ENCODE data around the gene TSPAN4.

Gene TSPAN4

DNA sequence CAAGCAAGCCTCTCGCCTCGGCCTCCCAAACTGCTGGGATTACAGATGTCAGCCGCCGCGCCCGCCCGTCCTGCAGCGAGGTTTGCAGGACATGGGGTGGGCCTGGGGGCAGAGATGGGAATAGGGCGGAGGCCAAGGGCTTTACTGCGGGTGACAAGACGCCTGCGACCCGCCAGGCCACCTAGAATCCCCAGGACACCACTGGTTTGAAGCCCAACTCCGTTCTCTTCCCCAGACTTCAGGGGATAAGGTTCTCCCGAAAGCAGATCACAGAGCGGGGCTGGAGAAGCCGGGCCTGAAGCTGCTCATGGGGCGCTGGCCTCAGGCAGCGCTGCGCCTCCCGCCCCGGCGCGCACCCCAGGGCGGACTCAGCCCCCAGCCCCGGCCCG, 677 bp upstream of the TSPAN4 start:
- FAIRE-seq (no peak), DNase-seq (ENCODE audit: insufficient read length, low spot score) (no peak)

GRCh38 chr11:843086-843734, 558 bp downstream of the TSPAN4 start:
- FAIRE-seq (no peak), DNase-seq (ENCODE audit: insufficient read length, low spot score) (no peak)
- TF ChIP-seq POLR2A (IDR thresholded peaks at IDR 0.05; ENCODE audit: low read depth, low read length): no peak

More for the DNA sequence above, 677 bp upstream of the TSPAN4 start:
- TF ChIP-seq POLR2A (IDR thresholded peaks at IDR 0.05; ENCODE audit: low read depth, low read length): no peak

DNA sequence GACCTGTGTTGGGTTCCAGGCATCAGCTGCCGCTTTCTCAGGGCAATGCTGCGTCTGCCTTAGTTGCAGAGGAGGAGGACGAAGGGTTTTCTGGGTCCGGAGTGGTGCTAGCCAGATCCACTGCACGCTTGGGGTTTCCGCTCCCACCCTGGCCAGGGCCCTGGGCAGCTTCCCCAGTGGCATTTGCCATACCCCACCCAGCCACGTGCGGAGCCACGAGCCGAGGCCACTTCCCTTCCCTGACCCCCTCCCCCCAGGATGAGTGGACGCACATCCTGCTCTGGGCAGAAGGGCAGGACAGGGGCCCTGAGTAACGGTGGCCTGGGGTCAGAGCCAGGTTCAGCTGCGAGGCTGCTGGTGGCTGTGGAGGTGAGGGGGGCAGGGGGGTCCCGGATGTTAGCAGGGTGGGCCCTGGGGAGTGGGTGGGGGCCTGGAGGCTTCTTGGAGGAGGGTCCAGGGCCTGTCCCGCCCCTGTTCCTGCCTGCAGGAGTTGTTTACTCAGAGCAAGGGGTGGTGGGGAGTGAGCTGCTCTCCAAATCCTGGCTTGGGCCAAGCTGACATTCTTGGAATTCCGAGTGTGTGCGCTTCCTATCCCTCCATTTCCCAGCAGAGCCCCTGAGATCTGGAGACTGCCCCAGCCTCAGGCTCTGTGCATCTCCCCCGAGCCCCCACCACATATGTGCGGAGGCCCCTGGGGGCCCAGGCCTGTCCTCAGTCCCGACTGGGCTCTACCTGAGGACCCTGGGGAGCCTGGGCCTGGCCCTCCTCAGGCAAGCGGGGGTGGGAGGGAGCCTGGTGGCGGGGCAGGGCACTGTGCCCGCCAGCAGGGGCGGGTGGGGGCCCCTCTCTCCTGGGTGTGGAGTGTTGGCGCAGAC, 1.4 kb downstream of the TSPAN4 start:
- DNase-seq (ENCODE audit: insufficient read length, low spot score) (peak; percentile 95), FAIRE-seq (no peak)
- peak; percentile 70 for TF ChIP-seq POLR2A (IDR thresholded peaks at IDR 0.05; ENCODE audit: low read depth, low read length)

DNA sequence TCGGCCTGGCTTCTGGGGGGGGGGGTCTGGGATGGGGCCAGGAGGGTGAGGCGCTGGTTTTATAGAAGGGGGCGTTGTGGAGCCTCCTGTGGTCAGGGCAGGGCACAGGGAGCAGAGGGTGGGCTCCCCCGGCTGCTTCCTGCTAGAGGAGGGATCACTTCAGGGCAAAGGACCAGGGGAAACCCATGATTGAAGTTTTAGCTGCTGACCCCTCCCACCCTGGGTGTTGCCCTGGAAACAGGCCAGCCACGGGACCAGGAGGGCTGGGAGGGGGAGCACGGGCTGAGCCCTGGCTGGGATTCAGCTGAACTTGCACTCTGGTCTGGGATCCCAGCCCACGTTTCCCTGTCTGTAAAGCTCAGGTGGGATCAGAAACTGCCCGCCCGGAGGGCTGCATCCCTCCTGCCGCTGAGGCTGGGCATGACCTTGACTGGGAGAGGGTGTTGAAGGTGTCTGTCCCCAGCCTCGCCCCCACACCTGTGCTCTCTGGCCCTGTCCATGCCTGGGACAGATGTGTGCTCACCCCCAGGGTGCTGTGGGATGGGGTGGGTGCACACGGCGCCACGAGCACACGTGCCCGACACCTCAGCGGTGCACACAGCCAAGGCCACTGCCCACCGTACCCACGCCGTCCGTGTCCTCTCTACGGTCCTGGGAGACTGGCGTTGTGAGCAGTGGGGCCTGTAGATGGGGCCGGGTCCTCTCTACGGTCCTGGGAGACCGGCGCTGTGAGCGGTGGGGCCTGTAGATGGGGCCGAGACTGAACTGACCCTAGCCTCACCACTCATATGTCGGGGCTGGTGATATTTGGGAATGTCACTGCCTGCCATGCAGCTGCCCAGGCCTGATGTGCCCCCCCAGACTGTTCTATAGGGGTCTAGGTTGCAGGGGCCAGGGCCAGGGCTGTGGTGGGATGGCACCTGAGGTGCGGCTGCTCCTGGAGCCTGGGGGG, 2.3 kb downstream of the TSPAN4 start:
- FAIRE-seq (no peak), DNase-seq (ENCODE audit: insufficient read length, low spot score) (peak; percentile 88)
- TF ChIP-seq POLR2A (IDR thresholded peaks at IDR 0.05; ENCODE audit: low read depth, low read length): no peak

DNA sequence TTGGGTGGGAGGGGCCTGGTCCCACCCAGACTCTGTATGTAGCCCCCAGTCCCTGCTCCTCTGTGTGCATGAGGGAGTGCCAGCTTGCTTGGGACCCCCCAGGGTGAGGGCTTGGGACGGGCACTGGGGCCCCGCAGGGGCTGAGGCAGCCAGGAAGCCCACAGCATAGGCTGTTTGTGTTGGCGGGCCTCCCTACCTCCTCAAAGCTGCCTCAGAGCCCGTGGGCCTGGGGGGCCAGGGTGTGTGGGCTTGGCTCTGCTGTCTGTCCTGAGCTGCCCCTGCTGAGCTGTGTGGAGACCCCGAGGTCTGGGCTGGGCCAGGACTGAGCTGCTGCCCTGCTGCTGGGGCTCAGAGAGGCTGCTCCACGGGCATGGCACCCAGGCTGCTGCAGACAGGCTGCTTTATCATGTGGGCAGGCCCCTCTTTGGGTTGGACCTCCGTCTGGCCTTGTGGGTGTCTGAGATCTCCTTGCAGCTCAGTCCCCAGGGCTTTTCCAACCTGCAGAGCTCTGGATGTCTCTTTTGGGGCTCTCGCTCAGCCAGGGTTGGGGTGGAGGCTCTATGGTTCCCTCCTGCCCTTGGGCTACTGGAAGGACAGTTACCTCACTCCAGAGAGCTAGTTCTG, 3.3 kb downstream of the TSPAN4 start:
- DNase-seq (ENCODE audit: insufficient read length, low spot score) (no peak), FAIRE-seq (no peak)
- TF ChIP-seq POLR2A (IDR thresholded peaks at IDR 0.05; ENCODE audit: low read depth, low read length): no peak

DNA sequence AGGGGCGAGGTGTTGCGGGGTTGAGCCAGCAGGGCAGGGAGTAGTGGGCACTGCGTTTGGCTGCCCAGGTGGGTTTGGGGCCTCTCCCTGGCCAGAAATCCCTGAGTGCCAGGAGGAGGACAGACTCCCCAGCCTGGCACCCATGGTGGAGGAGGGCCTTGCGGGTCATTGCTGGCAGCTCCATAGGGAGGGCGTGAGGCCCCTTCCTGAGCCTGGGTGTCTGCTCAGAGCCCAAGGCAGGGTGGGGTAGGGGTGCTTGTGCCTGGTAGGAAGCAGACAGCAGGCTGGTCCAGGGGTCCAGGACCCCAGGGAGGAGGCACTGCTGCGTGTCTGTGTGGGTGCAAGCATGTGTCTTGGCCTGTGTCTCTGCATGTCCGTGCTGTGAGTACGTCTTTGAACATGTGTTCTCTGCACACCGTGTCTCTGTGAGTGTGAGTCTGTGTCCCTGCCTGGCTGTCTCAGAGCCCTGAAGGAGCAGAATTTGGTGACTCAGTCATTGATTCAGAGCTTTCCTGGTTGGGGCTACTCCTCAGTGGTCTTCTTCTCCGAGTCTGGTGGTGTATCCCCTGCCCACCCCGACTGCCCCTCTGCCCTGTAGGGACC, 3.9 kb downstream of the TSPAN4 start:
- FAIRE-seq (no peak), DNase-seq (ENCODE audit: insufficient read length, low spot score) (peak; percentile 69)
- TF ChIP-seq POLR2A (IDR thresholded peaks at IDR 0.05; ENCODE audit: low read depth, low read length): no peak

DNA sequence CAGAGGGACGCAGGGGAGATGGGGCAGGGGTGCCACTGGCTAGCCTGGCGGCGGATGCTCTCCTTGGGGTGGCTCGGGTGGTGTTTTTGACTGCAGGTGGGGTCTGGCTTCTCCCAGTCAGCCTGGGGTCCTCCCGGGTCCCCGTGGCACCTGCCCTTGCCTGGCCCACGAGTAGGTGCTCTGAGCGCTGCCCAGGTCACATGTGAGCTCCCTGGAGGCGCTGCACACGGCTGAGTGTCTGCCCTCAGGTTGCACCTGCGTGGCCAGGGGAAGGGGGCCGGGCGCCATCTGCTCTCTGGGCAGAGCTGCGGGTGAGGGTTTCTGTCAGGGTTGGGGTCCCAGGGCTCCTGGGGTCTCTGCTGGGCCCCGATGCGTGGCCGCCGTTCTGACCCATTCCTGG, 5.2 kb downstream of the TSPAN4 start:
- DNase-seq (ENCODE audit: insufficient read length, low spot score): no peak
- no peak for FAIRE-seq
- no peak for TF ChIP-seq POLR2A (IDR thresholded peaks at IDR 0.05; ENCODE audit: low read depth, low read length)

GRCh38 chr11:848380-848931, 5.8 kb downstream of the TSPAN4 start:
- DNase-seq (ENCODE audit: insufficient read length, low spot score) (peak; percentile 82), FAIRE-seq (no peak)
- TF ChIP-seq POLR2A (IDR thresholded peaks at IDR 0.05; ENCODE audit: low read depth, low read length): no peak

GRCh38 chr11:849104-849824, 6.6 kb downstream of the TSPAN4 start:
- DNase-seq (ENCODE audit: insufficient read length, low spot score): no peak
- TF ChIP-seq POLR2A (IDR thresholded peaks at IDR 0.05; ENCODE audit: low read depth, low read length): no peak
- FAIRE-seq: no peak

DNA sequence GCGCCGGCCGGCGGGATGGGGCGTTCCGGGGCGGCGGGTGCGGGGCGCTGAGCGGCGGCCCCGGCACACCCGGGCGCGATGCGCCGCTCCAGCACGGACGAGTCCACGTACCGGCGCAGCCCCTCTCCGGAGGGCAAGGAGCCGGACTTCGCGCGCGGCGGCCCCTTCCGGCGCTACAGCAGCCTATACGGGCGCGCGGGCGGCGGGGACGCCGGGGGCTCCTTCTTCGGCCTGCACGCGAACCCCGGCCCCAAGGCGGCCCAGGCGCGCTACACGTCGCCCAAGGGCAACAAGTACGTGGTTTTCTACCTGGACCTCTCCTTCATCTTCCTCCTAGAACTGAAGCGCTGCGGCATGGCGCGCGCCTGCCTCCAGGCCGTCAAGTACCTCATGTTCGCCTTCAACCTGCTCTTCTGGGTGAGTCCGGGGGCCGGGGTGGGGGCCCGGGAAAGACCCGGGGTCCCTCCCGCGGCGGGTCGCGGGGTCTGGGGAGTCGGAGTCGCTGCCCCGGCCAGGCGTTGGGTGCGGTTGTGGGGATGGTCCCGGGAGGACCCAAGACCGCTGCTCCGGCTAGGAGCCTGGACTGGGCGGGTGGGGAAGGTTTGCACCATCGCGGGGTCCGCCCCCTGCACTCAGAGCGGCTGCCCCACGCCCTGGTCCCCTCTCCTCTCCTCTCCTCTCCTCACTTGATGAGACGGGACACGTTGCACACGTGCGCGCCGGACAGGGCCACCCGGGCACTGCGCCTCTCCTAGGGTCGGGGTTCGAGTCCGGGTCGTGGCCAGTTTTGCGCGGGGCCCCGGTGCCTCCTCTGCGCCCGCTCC, 7.5 kb downstream of the TSPAN4 start:
- DNase-seq (ENCODE audit: insufficient read length, low spot score) (no peak), FAIRE-seq (no peak)
- no peak for TF ChIP-seq POLR2A (IDR thresholded peaks at IDR 0.05; ENCODE audit: low read depth, low read length)

Data from H54 (cell line).